GM12873 (cell line): ENCODE data around the gene SERPINE2.
A peak's percentile ranks its signal among the peaks of the same experiment; 100 is the strongest.

Source experiments
- TF ChIP-seq, protein P1 (sequence below): IDR thresholded peaks from 2 replicates; pipeline ENCODE4 v1.5.1; 2012; ENCODE audit warnings: low read depth, mild to moderate bottlenecking, moderate library complexity, low read length, control low read depth; ENCODE audit not compliant: insufficient read depth; ENCODE audit errors: missing control alignments

The SERPINE2 gene, protein sequence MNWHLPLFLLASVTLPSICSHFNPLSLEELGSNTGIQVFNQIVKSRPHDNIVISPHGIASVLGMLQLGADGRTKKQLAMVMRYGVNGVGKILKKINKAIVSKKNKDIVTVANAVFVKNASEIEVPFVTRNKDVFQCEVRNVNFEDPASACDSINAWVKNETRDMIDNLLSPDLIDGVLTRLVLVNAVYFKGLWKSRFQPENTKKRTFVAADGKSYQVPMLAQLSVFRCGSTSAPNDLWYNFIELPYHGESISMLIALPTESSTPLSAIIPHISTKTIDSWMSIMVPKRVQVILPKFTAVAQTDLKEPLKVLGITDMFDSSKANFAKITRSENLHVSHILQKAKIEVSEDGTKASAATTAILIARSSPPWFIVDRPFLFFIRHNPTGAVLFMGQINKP

DNA sequence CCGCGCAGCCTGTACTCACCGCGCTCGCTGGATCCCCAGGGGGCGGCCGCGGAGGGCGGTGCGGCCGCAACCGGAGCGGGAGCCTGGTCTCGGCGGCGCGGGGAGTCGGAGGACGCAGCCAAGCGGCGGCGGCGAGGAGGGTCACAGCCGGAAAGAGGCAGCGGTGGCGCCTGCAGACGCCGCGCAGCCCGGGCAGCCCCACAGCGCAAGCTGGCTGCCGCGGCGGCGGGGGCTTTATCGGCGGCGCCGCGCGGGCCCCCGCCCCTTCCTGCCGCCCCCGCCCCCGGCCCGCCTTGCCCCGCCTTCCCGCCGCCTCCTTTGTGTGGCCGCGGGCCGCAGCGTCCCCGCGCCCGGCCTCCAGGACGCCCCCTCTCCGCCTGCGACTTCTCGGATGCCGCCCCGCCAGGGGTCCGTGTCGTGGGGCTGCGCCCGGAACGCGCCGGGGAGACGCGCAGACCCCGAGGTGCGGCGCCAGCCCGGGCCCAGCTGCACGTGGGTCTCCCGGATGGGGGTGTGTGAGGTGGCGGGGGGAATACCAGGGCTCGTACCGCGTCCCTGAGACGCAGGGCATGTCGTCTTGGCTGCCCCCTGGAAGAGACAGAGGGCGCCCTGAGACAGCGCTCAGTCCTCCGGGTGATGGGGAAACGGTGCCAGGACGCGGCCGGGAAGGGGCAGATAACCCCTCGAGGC lies at the start of gene SERPINE2:
Gene SERPINE2, minus strand, starts transcription at position 207 of the 690 bp plus-strand sequence. CDS start 37,386 bp downstream, outside the sequence.
- TF ChIP-seq, protein P1, sequence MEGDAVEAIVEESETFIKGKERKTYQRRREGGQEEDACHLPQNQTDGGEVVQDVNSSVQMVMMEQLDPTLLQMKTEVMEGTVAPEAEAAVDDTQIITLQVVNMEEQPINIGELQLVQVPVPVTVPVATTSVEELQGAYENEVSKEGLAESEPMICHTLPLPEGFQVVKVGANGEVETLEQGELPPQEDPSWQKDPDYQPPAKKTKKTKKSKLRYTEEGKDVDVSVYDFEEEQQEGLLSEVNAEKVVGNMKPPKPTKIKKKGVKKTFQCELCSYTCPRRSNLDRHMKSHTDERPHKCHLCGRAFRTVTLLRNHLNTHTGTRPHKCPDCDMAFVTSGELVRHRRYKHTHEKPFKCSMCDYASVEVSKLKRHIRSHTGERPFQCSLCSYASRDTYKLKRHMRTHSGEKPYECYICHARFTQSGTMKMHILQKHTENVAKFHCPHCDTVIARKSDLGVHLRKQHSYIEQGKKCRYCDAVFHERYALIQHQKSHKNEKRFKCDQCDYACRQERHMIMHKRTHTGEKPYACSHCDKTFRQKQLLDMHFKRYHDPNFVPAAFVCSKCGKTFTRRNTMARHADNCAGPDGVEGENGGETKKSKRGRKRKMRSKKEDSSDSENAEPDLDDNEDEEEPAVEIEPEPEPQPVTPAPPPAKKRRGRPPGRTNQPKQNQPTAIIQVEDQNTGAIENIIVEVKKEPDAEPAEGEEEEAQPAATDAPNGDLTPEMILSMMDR = peak; percentile 20

DNA sequence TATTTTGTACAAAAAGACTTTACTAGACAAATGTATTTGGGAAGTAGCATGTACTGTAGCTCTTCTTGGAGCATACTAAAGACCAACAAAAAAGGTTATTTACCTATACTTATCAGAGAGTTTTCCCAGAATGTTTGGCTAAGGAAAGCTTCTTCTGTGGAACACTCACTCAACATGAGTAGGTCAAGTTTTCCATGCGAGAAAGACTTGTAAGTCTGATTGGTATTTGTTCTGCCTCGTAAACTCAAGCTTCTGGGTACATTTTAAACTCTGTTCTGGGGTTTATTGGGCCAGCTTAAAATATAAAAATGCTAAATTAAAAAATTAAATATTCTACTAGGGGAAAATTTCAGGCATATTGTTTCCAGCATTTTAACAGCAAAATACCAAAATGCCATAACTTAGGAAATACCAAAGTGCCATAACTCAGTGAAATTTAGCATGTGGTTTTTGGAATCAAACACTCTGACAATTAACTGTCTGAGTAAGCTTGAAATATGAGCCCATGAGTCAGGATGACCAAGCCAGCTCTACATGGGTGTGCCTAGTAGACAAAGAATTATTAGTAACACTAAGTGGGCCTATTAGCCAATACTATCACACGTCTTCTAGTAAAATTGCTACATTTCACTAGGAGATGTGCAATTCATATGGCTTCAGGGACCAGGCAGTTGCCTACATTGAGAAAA lies 47.3 kb upstream of the SERPINE2 start:
- TF ChIP-seq, protein P1 = no peak

DNA sequence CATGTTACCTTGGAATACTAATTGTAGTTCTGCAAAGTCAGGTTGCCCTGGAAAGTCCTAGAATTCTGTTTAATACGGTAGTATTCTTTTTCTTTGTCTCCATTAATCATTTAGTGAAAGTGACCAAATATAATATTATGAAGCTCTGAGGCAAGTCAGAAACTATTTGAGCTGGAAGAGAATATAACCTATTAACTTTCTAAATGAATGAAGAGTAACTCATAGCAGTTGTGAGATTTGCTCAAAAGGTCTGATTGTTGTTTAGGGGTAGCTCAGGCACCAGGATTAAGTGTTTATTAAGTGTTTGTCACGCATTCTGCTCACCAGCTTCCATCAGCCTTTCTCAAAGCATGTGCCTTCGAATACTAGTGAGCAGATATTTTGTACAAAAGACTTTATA lies 46.7 kb upstream of the SERPINE2 start:
- TF ChIP-seq, protein P1 = no peak

DNA sequence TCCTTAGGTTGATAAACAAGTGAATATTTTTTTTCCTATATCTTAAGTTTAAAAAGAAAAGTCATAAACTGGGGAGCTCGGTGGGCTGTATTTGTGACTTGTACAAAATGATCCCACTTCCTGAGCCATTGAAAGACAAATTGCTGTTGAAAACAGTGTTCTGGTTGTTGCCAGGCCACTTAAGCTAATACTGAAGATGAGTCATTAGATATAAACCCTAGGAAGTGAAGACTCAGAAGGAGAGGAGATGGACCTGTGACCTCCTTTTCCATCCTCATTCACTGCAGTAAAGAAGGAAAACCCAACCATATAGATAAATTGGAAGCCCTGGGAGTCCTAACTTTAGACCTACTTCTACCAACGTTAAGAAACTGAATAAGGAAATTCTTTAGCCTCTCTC lies 46.2 kb upstream of the SERPINE2 start:
- TF ChIP-seq, protein P1 = no peak

DNA sequence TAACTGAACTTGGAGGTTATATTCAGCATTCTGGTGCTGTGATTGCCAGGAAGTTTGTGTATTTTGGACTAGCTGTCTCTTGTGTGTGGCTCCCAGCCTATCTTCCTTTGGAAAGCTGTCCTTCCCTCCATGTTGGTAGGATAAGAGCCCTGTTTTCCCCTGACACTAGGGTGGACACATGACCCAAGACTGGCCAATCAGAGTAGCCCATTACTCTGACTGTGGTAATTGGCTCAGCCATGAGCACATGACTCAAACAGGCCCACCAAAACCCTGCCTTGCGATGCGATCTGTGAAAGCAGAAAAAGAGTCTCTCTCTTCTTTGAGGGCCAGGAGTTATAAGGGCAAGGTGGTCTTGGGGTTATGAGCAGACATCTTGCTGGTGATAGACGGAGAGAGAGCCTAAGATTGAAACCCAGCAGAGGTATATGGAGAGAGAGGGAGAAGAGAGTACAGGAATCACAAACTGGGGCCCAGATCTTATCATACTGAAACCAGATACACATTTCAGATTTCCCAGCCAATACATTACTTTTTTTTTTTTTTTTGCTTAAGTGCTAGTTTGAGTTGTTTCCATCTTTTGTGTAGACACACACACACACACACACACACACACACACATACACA lies 45.3 kb upstream of the SERPINE2 start:
- TF ChIP-seq, protein P1 = no peak

DNA sequence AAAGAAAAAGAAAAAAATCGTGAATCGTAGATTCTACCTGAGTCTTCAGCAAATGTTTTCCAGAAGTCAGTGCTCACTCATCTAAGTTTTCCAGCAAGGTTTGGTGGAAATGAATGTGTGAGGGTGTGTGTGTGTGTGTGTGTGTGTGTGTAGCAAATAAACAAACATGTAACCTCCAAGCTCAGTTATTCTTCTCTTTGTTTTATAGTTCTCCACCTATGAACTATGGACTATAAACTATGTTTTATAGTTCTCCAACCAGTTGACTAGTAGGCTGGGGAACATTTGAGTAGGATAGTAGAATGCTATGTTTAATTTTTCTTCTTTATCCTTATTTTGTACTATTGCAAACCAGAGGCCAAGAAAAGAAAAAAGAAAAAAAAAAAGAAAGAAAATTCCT lies 44.6 kb upstream of the SERPINE2 start:
- TF ChIP-seq, protein P1 = no peak

DNA sequence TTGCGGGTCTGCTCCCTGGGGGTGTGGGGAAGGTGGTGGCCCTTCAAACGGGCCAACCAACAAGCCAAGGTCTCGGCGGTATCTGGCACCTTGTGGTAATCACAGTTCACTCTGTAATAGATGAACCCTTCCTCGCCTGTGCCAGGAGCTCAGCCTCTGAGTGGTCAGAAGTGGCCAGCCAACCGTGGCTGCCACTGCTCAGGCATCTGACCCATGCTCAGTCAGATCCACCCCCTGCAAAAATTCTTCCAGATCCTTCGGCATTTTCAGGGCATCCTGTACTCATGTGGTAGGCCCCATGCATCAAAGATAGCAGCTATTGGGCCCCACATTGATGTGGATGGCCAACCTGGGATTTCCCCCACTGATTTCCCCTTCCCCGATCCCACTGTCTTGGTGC lies 39.6 kb upstream of the SERPINE2 start:
- TF ChIP-seq, protein P1 = no peak
